ENCODE results near the gene KIR2DL1.
"Not testable (repeated sequence)": the region's sequence is repeated elsewhere in the genome, so short reads cannot be mapped to it uniquely, and the experiment has no call there.

The KIR2DL1 gene

GRCh38 chr19:54771018-54771960 is 1.7 kb downstream of the KIR2DL1 start:
- DNase-seq = not testable (repeated sequence)

GRCh38 chr19:54772666-54773065 is 3.1 kb downstream of the KIR2DL1 start:
- not testable (repeated sequence) for DNase-seq

- not testable (repeated sequence) for DNase-seq
Observed at GRCh38 chr19:54775095-54775815, 5.7 kb downstream of the KIR2DL1 start.

DNA sequence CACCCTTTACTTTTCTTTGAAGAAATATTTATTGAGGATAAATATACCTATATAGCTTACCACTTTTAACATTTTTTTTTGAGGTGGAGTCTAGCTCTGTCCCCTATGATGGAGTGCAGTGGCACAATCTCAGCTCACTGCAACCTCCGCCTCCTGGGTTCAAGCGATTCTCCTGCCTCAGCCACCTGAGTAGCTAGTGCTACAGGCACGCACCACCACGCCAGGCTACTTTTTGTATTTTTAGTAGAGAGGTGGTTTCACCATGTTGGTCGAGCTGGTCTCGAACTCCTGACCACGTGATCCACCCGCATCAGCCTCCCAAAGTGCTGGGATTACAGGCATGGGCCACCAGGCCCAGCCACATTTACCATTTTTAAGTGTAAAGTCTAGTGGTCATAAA is 6.2 kb downstream of the KIR2DL1 start:
- DNase-seq = not testable (repeated sequence)

GRCh38 chr19:54777851-54778250 is 8.3 kb downstream of the KIR2DL1 start:
- not testable (repeated sequence) for DNase-seq

GRCh38 chr19:54778896-54779295 is 9.3 kb downstream of the KIR2DL1 start:
- DNase-seq = not testable (repeated sequence)

- not testable (repeated sequence) for DNase-seq
Observed at GRCh38 chr19:54782916-54783315, 13.3 kb downstream of the KIR2DL1 start.

- DNase-seq = not testable (repeated sequence)
Observed at GRCh38 chr19:54786091-54786723, 16.6 kb downstream of the KIR2DL1 start.

DNA sequence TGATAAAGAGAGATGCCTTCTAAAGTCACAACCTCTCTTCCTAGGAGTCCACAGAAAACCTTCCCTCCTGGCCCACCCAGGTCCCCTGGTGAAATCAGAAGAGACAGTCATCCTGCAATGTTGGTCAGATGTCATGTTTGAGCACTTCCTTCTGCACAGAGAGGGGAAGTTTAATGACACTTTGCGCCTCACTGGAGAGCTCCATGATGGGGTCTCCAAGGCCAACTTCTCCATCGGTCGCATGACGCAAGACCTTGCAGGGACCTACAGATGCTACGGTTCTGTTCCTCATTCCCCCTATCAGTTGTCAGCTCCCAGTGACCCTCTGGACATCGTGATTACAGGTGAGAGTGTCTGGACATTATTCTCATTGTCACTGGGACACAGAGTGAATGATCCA is 18.6 kb downstream of the KIR2DL1 start:
- peak; percentile 48 for DNase-seq

GRCh38 chr19:54790711-54791110 is 21.1 kb downstream of the KIR2DL1 start:
- no peak for DNase-seq

DNA sequence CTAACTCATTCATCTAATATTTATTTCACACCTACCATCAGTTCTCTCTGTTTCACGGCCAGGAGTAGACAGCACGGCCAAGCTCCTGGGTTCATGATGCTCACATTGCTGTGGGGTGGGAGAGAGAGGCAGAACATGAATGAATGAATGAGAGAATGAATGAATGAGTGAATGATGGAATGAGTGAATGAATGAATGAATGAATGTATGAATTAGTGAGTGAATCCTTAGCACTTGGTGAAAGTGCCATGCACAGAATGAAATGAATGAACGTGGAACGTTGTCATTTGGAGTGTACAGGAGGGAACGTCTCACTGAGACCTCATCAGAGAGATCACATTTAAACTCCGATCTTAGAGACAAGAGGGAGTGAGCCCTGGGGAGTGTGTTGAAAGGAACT is 21.9 kb downstream of the KIR2DL1 start:
- no peak for DNase-seq

DNA sequence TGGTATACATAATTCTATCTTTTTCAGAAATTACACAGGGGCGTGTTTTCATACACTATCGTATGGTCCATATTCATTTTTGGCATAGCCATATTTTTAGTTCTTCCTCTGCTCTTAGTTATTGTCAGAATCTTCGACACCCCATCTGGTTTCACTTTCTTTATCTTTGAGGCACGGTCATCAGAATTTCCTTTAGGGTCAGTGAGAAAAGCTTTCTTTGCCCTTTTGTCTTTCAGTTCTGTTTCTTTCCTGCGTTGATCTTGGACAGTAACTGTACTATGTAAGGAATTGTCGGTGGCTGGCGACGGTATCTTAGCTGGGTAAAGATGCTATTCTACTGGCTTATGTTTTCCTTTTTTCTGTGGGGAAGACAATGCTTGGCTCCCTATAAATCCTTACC is 23.2 kb downstream of the KIR2DL1 start:
- peak; percentile 49 for DNase-seq

DNA sequence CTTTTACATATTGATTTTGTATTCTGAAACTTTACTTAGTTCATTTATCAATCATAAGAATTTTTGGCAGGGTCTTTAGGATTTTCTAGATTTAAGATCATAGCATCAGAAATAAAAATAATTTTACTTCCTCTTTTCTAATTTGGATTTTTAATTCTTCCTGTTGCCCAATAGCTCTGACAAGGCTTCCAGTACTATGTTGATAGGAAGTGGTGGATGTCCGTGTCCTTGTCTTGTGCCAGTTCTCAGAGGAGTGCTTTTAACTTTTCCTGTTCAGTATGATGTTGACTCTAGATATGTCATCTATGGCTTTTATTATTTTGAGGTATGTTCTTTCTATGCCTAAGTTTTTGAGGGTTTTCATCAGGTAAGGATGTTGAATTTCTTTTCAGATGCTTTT is 26.2 kb downstream of the KIR2DL1 start:
- DNase-seq = peak; percentile 64

GRCh38 chr19:54803410-54803809 is 33.8 kb downstream of the KIR2DL1 start, which contains the start of gene KIR2DL4:
KIR2DL4 (plus strand) TSS chr19:54803610; CDS start chr19:54803652, 42 bp downstream.
- no peak for DNase-seq

DNA sequence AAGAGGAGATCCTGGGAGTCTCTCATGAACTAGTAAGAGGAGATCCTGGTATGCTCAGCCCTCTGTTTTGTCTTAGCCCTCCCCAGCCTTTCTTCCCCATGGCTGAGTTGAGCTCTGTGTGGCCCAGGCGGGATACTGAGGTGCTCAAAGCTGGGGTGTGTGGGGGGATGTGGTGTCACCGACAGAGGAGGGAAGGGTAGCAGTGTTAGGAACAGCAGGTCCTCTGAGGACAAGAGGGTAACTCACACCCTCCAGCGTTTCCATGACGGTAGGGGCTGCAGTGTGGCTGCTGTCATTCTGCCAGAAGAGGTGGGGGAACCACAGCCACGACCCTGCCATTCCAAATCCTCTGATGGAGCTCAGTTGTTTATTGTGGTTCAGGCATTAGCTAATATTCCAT is 34.5 kb downstream of the KIR2DL1 start:
- DNase-seq = no peak

GRCh38 chr19:54804571-54804970 is 35.0 kb downstream of the KIR2DL1 start:
- DNase-seq = no peak

GRCh38 chr19:54805665-54806515 is 36.3 kb downstream of the KIR2DL1 start:
- no peak for DNase-seq

DNA sequence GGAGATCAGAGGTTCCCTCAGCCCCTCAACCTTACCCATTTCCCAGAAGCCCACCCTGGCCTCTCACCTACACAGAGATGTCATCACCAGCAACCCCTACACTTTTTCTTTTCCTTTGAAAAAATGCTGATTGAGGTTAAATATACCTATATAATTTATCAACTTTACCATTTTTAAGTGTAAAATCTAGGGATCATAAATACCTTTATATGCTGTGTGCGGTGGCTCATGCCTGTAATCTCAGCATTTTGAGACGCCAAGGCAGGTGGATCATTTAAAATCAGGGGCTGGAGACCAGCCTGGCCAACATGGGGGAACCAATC is 36.9 kb downstream of the KIR2DL1 start:
- DNase-seq = no peak

DNA sequence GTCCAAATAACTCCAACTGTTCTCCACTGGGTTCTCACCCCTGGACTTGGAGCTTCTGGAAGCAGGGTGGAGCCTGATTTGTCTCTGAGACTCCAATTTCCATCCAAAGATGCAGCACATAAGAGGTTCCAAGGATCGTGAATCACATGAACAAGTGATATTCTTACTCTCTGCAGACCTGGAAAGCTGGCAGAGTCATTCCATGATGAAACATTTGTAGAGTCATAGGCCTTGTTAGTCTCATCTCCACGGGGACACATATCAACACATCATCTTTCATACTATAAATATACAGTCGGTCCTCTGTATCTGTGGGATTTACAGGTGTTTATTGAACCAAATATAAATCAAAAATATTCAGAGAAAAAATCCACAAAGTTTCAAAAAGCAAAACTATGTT is 45.0 kb downstream of the KIR2DL1 start:
- not testable (repeated sequence) for DNase-seq

DNA sequence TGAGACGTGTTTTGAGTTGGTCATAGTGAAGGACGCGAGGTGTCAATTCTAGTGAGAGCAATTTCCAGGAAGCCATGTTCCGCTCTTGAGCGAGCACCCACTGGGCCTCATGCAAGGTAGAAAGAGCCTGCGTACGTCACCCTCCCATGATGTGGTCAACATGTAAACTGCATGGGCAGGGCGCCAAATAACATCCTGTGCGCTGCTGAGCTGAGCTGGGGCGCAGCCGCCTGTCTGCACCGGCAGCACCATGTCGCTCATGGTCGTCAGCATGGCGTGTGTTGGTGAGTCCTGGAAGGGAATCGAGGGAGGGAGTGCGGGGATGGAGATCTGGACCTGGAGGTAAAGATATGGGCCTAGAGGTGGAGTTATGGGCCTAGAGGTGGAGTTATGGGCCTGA is 46.7 kb downstream of the KIR2DL1 start, which contains the start of gene KIR3DL1:
Gene KIR3DL1 (plus strand): TSS at position 218 of the 400 bp plus-strand sequence.
- DNase-seq = not testable (repeated sequence)

- no peak for DNase-seq
Observed at GRCh38 chr19:54817670-54818536, 48.3 kb downstream of the KIR2DL1 start.
